Gastroesophageal sphincter (tissue), 3 donors: Measurements from ENCODE around the gene NBPF4.

Experiments
- POLR2AphosphoS5 ChIP-seq: sonication (generic); formaldehyde crosslinking; IDR thresholded peaks from one replicate; pipeline ENCODE4 v1.6.1; 2017; ENCODE audit warnings: antibody characterized with exemption
- TF ChIP-seq, protein P1 (sequence below), 4 experiments: fragments of 200-600 bp in 2 of 4; fragments of 450-650 bp in 2 of 4; sonication (generic) in 1 of 4; IDR thresholded peaks; one replicate each; pipeline ENCODE4 v1.5.1; 2017 to 2019; ENCODE audit warnings: antibody characterized with exemption in 4 of 4, mild to moderate bottlenecking in 2 of 4, moderate library complexity in 2 of 4

DNA sequence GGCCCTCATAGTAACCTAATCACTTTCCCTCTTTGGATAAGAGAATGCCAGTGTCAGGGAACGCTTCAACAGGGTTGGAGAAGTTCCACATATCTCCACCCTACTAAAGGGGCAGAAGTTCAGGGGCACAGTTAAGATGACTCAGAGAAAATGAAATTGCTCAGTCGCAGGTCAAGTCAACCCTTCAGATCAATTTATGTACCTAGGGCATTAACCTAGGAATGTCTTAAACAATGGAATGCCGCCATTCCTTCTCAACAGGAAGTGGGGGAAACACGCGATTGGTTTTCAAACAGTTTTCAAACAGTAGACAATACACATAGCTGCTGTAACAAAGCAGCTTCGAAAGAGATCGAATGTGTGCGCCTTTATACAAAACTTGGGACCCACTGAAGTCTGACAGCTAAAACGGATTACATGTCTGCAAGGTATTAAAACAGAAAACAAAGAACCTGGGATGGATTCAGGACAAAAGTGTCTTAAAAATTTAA lies 44.6 kb downstream of the NBPF4 start:
- TF ChIP-seq, protein P1, sequence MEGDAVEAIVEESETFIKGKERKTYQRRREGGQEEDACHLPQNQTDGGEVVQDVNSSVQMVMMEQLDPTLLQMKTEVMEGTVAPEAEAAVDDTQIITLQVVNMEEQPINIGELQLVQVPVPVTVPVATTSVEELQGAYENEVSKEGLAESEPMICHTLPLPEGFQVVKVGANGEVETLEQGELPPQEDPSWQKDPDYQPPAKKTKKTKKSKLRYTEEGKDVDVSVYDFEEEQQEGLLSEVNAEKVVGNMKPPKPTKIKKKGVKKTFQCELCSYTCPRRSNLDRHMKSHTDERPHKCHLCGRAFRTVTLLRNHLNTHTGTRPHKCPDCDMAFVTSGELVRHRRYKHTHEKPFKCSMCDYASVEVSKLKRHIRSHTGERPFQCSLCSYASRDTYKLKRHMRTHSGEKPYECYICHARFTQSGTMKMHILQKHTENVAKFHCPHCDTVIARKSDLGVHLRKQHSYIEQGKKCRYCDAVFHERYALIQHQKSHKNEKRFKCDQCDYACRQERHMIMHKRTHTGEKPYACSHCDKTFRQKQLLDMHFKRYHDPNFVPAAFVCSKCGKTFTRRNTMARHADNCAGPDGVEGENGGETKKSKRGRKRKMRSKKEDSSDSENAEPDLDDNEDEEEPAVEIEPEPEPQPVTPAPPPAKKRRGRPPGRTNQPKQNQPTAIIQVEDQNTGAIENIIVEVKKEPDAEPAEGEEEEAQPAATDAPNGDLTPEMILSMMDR (IDR thresholded peaks at IDR 0.05) = peak in 1 of 4 experiments; percentile 11
- no peak for TF ChIP-seq POLR2AphosphoS5
